ENCODE measurements around the gene PRADC1.

DNA sequence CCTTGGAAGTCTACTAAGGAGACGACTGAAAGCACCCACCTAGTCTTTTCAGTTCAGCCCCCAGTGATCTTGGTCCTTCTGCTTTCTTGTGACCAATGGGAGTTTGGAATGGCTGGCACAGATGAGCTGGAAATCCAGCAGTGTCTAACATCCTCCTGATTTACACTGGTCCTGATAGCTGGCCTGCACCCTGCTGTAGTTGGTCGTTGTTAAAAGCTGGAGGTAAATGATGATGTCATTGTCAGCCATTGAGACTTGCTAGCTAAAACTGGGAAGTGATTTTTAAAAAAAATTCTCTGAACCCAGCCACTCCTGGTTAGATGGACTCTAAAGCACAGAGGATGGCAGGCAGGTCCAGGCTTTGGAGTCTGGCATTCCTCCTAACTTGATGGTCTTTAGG lies 20.4 kb upstream of the PRADC1 start:
- TF ChIP-seq, protein P1, sequence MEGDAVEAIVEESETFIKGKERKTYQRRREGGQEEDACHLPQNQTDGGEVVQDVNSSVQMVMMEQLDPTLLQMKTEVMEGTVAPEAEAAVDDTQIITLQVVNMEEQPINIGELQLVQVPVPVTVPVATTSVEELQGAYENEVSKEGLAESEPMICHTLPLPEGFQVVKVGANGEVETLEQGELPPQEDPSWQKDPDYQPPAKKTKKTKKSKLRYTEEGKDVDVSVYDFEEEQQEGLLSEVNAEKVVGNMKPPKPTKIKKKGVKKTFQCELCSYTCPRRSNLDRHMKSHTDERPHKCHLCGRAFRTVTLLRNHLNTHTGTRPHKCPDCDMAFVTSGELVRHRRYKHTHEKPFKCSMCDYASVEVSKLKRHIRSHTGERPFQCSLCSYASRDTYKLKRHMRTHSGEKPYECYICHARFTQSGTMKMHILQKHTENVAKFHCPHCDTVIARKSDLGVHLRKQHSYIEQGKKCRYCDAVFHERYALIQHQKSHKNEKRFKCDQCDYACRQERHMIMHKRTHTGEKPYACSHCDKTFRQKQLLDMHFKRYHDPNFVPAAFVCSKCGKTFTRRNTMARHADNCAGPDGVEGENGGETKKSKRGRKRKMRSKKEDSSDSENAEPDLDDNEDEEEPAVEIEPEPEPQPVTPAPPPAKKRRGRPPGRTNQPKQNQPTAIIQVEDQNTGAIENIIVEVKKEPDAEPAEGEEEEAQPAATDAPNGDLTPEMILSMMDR (IDR thresholded peaks at IDR 0.05; ENCODE audit: low read depth, low read length, missing input control), result no peak
- TF ChIP-seq RAD21 (IDR thresholded peaks at IDR 0.05) (no peak), GABPA (IDR thresholded peaks at IDR 0.05 in 1 of 2, conservative IDR thresholded peaks at IDR 0.05 in 1 of 2) (no peak), HNF4G (IDR thresholded peaks at IDR 0.05) (no peak), TAF1 (conservative IDR thresholded peaks at IDR 0.05) (no peak), SP1 (IDR thresholded peaks at IDR 0.05) (no peak), EGR1 (IDR thresholded peaks at IDR 0.05; ENCODE audit: low read depth in 2 of 2) (no peak)
- TF ChIP-seq, protein P2, sequence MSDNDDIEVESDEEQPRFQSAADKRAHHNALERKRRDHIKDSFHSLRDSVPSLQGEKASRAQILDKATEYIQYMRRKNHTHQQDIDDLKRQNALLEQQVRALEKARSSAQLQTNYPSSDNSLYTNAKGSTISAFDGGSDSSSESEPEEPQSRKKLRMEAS (IDR thresholded peaks at IDR 0.05), result no peak

All from liver (tissue), 3 donors.